GM12878 (cell line): ENCODE results near the gene DDX51. TPM values are rescaled to one million over a fixed set of nuclear protein-coding genes. Genes with fewer than 3 reads are reported as not detected.

ENCODE experiments used
- ATAC-seq: fragments of 200-7000 bp; cut with Tn5 transposase; 3 replicates; pipeline ENCODE4 v1.9.1; 2020; ENCODE audit warnings: mild to moderate bottlenecking, moderate library complexity
- BruUV-seq: library from RNA; stranded (reverse); fragments of 400-500 nt; replicated peaks from 2 replicates; lab custom pipeline; 2021; lab: Mats Ljungman, UMichigan
- CTCF ChIA-PET: fragments of 300-600 bp; sonication (Branson Sonifier 250); formaldehyde crosslinking; extraction: SDS; loops from one replicate; lab custom pipeline; 2021; ENCODE audit warnings: inconsistent platforms; lab: Yijun Ruan, JAX
- POLR2A ChIA-PET: fragments of 350-600 bp; formaldehyde crosslinking; extraction: SDS; loops from one replicate; lab custom pipeline; 2021; ENCODE audit warnings: inconsistent platforms; lab: Charles Lee
- RAD21 ChIA-PET: fragments of 300-600 bp; sonication (Branson Sonifier 250); formaldehyde crosslinking; loops from one replicate; lab custom pipeline; 2023; ENCODE audit warnings: antibody characterized with exemption; ENCODE audit not compliant: unreplicated experiment; lab: Charles Lee
- SMC1A ChIA-PET: fragments of 300-600 bp; sonication (Branson Sonifier 250); formaldehyde crosslinking; loops from one replicate; lab custom pipeline; 2023; ENCODE audit not compliant: unreplicated experiment, uncharacterized antibody; lab: Charles Lee
- DNase-seq: peaks from one replicate; pipeline ENCODE4 v3.0.0-alpha.2; 2011; ENCODE audit warnings: low read depth, low spot score
- FAIRE-seq: peaks from 3 replicates; lab custom pipeline; 2011; peaks lifted over from hg19 to GRCh38; lab: Jason Lieb, UNC
- H2AFZ ChIP-seq: 2 replicates; pipeline ENCODE4 v1.6.0; 2011; ENCODE audit warnings: low read depth, low read length, control low read depth; ENCODE audit not compliant: control insufficient read depth
- H3K27ac ChIP-seq: 2 replicates; pipeline ENCODE4 v1.5.1; 2011; ENCODE audit warnings: control low read depth; ENCODE audit not compliant: control insufficient read depth, insufficient read depth
- H3K27me3 ChIP-seq, 2 experiments: replicated peaks in 1 of 2; 2 replicates each; pipeline versions ENCODE4 v1.6.0 to v1.6.1; 2011; ENCODE audit warnings: low read length in 1 of 2; ENCODE audit not compliant: control insufficient read depth in 2 of 2, insufficient read depth in 2 of 2
- H3K36me3 ChIP-seq, 2 experiments: 2 replicates each; pipeline ENCODE4 v1.5.1; 2011; ENCODE audit warnings: low read length in 1 of 2; ENCODE audit not compliant: control insufficient read depth in 2 of 2, insufficient read depth in 2 of 2
- H3K4me1 ChIP-seq: 2 replicates; pipeline ENCODE4 v1.6.1; 2011; ENCODE audit warnings: mild to moderate bottlenecking, low read length, moderate library complexity, mixed read lengths; ENCODE audit not compliant: control insufficient read depth, insufficient read depth
- H3K4me2 ChIP-seq: 2 replicates; pipeline ENCODE4 v1.6.0; 2011; ENCODE audit warnings: control low read depth; ENCODE audit not compliant: control insufficient read depth, insufficient read depth
- H3K4me3 ChIP-seq: fragments of 200-600 bp; sonication (generic); 2 replicates; pipeline ENCODE4 v1.5.1; 2016
- H3K79me2 ChIP-seq: 2 replicates; pipeline ENCODE4 v1.6.0; 2011; ENCODE audit warnings: low read length; ENCODE audit not compliant: control insufficient read depth, insufficient read depth
- H3K9ac ChIP-seq: 2 replicates; pipeline ENCODE4 v1.8.0; 2011; ENCODE audit warnings: low read length, control low read depth, mixed read lengths; ENCODE audit not compliant: control insufficient read depth, insufficient read depth
- H3K9me3 ChIP-seq: replicated peaks from 3 replicates; pipeline ENCODE4 v1.5.1; 2011; ENCODE audit warnings: mild to moderate bottlenecking, low read length; ENCODE audit not compliant: control insufficient read depth, insufficient read depth
- H4K20me1 ChIP-seq: 2 replicates; pipeline ENCODE4 v1.6.0; 2011; ENCODE audit not compliant: control insufficient read depth, insufficient read depth
- CBX3 ChIP-seq: fragments of 200-600 bp; sonication (generic); IDR thresholded peaks from 2 replicates; pipeline ENCODE4 v1.6.1; 2016; ENCODE audit warnings: low read depth, borderline replicate concordance
- CREM ChIP-seq: IDR thresholded peaks from 2 replicates; pipeline ENCODE4 v1.6.1; 2014; ENCODE audit warnings: antibody characterized with exemption, low read depth
- HDAC2 ChIP-seq: fragments of 200-600 bp; sonication (generic); IDR thresholded peaks from 2 replicates; pipeline ENCODE4 v1.6.1; 2017
- MYB ChIP-seq: fragments of 150-350 bp; IDR thresholded peaks from 2 replicates; pipeline ENCODE4 v1.6.1; 2014; ENCODE audit warnings: mild to moderate bottlenecking, low read depth, low read length, borderline replicate concordance
- NFYB ChIP-seq: IDR thresholded peaks from 2 replicates; pipeline ENCODE4 v1.6.1; 2011; ENCODE audit warnings: low read depth, mild to moderate bottlenecking, low read length, improper control_type of control experiment, moderate library complexity; ENCODE audit not compliant: insufficient read depth
- RAD21 ChIP-seq: IDR thresholded peaks from 2 replicates; pipeline ENCODE4 v1.6.1; 2011; ENCODE audit warnings: mild to moderate bottlenecking, low read depth, low read length, moderate library complexity; ENCODE audit not compliant: insufficient read depth
- SREBF1 ChIP-seq: IDR thresholded peaks from 2 replicates; pipeline ENCODE4 v1.6.1; 2012; ENCODE audit warnings: mild to moderate bottlenecking, low read length
- TAF1 ChIP-seq: IDR thresholded peaks from 2 replicates; pipeline ENCODE4 v1.6.1; 2011; ENCODE audit warnings: mild to moderate bottlenecking, low read depth, low read length, borderline replicate concordance
- TCF12 ChIP-seq: IDR thresholded peaks from 2 replicates; pipeline ENCODE4 v1.6.1; 2011; ENCODE audit warnings: low read depth, mild to moderate bottlenecking, low read length
- ZSCAN29 ChIP-seq: fragments of 450-650 bp; IDR thresholded peaks from 2 replicates; pipeline ENCODE4 v1.6.1; 2017; ENCODE audit warnings: mild to moderate bottlenecking, moderate library complexity
- WGBS: methylation state at CpG from one replicate; pipeline ENCODE4 v1.1.6; 2016; ENCODE audit warnings: low lambda C conversion rate; ENCODE audit not compliant: insufficient replicate concordance, insufficient coverage; ENCODE audit errors: missing lambda C conversion rate; 5-methylcytosine and 5-hydroxymethylcytosine counted together
- in situ Hi-C: fragments of 300-500 bp; cut with MboI; formaldehyde crosslinking; loops from 9 replicates; pipeline ENCODE4 v1.14.3; 2018; ENCODE audit warnings: mixed read lengths
- intact Hi-C: fragments of 100-400 bp; cut with micrococcal nuclease; formaldehyde crosslinking; loops from one replicate; pipeline ENCODE4 v1.14.2; 2022; ENCODE audit not compliant: unreplicated experiment
- polyA plus RNA-seq, 11 experiments: library from polyadenylated mRNA; depleted of rRNA in 4 of 11; unstranded in 6 of 11; stranded (reverse) in 5 of 11; fragments of >200 nt; fragmentation: Nextera tagmentation in 4 of 11; fragmentation: Illumina TruSeq in 1 of 11; extraction: Ambion mirVana in 4 of 11; extraction: Trizol in 1 of 11; gene quantifications; 1 replicate in 1 of 11; 2 replicates in 10 of 11; pipeline versions ENCODE4 v1.2.1 to v1.2.3, GENCODE V29; 2011 to 2016; ENCODE audit warnings: inconsistent platforms in 2 of 11, missing spikeins in 2 of 11, low read depth in 1 of 11
- total RNA-seq, 4 experiments: library from RNA; depleted of rRNA in 3 of 4; stranded (reverse); fragments of >200 nt in 3 of 4; fragmentation: Illumina TruSeq in 1 of 4; extraction: Trizol in 1 of 4; gene quantifications; 2 replicates each; pipeline versions ENCODE4 v1.2.1 to v1.2.3, GENCODE V29; 2013 to 2021
- TF ChIP-seq, protein P1 (sequence below), 3 experiments: IDR thresholded peaks in 2 of 3; conservative IDR thresholded peaks in 1 of 3; 2 replicates each; pipeline ENCODE4 v1.5.1; 2011; ENCODE audit warnings: low read depth in 3 of 3, low read length in 3 of 3, mild to moderate bottlenecking in 3 of 3, control low read depth in 2 of 3, moderate library complexity in 2 of 3, inconsistent platforms in 1 of 3, mixed read lengths in 1 of 3; ENCODE audit not compliant: control insufficient read depth in 2 of 3, insufficient read depth in 1 of 3; ENCODE audit errors: extremely low read depth in 1 of 3
- TF ChIP-seq, protein P2 (sequence below): fragments of 450-650 bp; IDR thresholded peaks from 2 replicates; pipeline ENCODE4 v1.6.1; 2017; ENCODE audit warnings: low read depth, mild to moderate bottlenecking, moderate library complexity
- TF ChIP-seq, protein P3 (sequence below): IDR thresholded peaks from 2 replicates; pipeline ENCODE4 v1.6.1; 2011; ENCODE audit warnings: low read depth, low read length, improper control_type of control experiment, borderline replicate concordance
- TF ChIP-seq, protein P4 (sequence below): fragments of 150-350 bp; IDR thresholded peaks from 2 replicates; pipeline ENCODE4 v1.6.1; 2014; ENCODE audit warnings: mild to moderate bottlenecking, low read depth, low read length

The DDX51 gene
- total and polyA plus RNA-seq, 10 of the 15 experiments (the other 5 are each of a cell fraction or from before 2014, with no cell fraction given): 0.97 to 29.1 (median 9.8) TPM

DNA sequence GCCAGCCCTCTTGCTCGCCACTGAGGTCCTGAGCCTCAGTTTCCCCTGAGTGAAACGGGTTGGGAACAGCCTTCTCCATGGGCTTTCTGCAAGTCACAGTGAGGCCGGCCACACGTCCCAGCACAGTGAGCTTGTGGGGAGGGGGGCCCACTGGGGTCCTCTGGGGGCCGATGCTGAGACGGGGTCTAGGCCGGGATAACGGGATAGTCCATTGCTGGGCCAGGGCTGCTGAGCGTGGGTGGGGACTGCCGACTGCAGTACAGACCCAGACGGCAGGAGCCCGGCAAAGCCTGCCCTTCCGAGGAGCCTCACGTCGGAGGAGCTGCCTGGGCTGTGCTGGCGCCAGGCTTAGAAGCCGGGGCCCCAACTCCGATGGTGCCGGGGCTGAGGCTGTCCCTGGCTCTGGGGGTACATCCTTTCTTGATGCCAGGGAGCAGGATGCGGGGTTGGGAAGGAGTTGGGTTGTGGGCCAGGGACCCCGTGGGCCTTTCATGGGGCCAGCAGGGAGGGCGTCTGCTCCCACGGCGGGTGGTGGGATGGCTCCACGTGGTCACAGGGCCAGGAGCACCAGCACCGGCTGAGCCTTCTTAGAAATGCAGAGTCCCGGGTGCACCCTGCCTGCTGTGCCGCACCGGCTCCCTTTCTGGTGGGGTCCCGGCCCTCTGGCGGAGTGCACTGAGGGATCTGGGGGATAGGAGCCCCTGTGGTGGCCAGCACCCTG, 24.4 kb upstream of the DDX51 start:
- no peak for TF ChIP-seq SREBF1
- TF ChIP-seq, protein P1, sequence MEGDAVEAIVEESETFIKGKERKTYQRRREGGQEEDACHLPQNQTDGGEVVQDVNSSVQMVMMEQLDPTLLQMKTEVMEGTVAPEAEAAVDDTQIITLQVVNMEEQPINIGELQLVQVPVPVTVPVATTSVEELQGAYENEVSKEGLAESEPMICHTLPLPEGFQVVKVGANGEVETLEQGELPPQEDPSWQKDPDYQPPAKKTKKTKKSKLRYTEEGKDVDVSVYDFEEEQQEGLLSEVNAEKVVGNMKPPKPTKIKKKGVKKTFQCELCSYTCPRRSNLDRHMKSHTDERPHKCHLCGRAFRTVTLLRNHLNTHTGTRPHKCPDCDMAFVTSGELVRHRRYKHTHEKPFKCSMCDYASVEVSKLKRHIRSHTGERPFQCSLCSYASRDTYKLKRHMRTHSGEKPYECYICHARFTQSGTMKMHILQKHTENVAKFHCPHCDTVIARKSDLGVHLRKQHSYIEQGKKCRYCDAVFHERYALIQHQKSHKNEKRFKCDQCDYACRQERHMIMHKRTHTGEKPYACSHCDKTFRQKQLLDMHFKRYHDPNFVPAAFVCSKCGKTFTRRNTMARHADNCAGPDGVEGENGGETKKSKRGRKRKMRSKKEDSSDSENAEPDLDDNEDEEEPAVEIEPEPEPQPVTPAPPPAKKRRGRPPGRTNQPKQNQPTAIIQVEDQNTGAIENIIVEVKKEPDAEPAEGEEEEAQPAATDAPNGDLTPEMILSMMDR (IDR thresholded peaks at IDR 0.05 in 2 of 3, conservative IDR thresholded peaks at IDR 0.05 in 1 of 3; ENCODE audit: control insufficient read depth in 2 of 3, extremely low read depth in 1 of 3, insufficient read depth in 1 of 3, low read depth in 3 of 3, low read length in 3 of 3): no peak
- TF ChIP-seq CREM: no peak
- no peak for TF ChIP-seq ZSCAN29
- TF ChIP-seq, protein P2, sequence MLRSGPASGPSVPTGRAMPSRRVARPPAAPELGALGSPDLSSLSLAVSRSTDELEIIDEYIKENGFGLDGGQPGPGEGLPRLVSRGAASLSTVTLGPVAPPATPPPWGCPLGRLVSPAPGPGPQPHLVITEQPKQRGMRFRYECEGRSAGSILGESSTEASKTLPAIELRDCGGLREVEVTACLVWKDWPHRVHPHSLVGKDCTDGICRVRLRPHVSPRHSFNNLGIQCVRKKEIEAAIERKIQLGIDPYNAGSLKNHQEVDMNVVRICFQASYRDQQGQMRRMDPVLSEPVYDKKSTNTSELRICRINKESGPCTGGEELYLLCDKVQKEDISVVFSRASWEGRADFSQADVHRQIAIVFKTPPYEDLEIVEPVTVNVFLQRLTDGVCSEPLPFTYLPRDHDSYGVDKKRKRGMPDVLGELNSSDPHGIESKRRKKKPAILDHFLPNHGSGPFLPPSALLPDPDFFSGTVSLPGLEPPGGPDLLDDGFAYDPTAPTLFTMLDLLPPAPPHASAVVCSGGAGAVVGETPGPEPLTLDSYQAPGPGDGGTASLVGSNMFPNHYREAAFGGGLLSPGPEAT: no peak
- TF ChIP-seq, protein P3, sequence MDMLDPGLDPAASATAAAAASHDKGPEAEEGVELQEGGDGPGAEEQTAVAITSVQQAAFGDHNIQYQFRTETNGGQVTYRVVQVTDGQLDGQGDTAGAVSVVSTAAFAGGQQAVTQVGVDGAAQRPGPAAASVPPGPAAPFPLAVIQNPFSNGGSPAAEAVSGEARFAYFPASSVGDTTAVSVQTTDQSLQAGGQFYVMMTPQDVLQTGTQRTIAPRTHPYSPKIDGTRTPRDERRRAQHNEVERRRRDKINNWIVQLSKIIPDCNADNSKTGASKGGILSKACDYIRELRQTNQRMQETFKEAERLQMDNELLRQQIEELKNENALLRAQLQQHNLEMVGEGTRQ: no peak
- no peak for TF ChIP-seq TCF12
- no peak for TF ChIP-seq CBX3
- TF ChIP-seq, protein P4, sequence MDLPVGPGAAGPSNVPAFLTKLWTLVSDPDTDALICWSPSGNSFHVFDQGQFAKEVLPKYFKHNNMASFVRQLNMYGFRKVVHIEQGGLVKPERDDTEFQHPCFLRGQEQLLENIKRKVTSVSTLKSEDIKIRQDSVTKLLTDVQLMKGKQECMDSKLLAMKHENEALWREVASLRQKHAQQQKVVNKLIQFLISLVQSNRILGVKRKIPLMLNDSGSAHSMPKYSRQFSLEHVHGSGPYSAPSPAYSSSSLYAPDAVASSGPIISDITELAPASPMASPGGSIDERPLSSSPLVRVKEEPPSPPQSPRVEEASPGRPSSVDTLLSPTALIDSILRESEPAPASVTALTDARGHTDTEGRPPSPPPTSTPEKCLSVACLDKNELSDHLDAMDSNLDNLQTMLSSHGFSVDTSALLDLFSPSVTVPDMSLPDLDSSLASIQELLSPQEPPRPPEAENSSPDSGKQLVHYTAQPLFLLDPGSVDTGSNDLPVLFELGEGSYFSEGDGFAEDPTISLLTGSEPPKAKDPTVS: no peak
- TF ChIP-seq MYB: no peak
- no peak for TF ChIP-seq TAF1
- no peak for TF ChIP-seq RAD21
- TF ChIP-seq HDAC2: no peak
- TF ChIP-seq NFYB: no peak
- whole genome bisulfite sequencing: 77% methylated on average over 31 of the region's 31 CpGs
- Histone ChIP-seq H4K20me1 (no peaks in the 10 kb centered on the region), H3K4me3 (no peak overlapping the region), H3K9me3 (no peaks in the 10 kb centered on the region), H3K27me3 (no peaks in the 10 kb centered on the region), H3K4me2 (no peak overlapping the region), H2AFZ (no peak overlapping the region), H3K4me1 (no peaks in the 10 kb centered on the region), H3K27ac (no peak overlapping the region), H3K36me3 (no peaks in the 10 kb centered on the region), H3K9ac (no peak overlapping the region), H3K79me2 (no peaks in the 10 kb centered on the region)
- intact Hi-C loops (no loop called here), in situ Hi-C loops (no loop called here)
- DNase-seq: no peak
- ChIA-PET RAD21 (no interaction called here), CTCF (no interaction called here), POLR2A (no interaction called here), SMC1A (no interaction called here)
- FAIRE-seq: no peak
- no TSS peak for BruUV-seq
- no peak for ATAC-seq
